HL-60 (cell line): Measurements from ENCODE around the gene ATP1B1.

Source experiments
- DNase-seq, 2 experiments: peaks; one replicate each; pipeline ENCODE4 v3.0.0-alpha.2; 2010 to 2020; ENCODE audit warnings: low read depth in 1 of 2, low spot score in 1 of 2
- H3K27ac ChIP-seq: fragments of 250-450 bp; sonication (Bioruptor Pico); replicated peaks from 2 replicates; pipeline ENCODE4 v1.5.1; 2020; ENCODE audit warnings: mild to moderate bottlenecking, moderate library complexity
- H3K27me3 ChIP-seq: fragments of 250-450 bp; sonication (Bioruptor Pico); 2 replicates; pipeline ENCODE4 v1.5.1; 2021; ENCODE audit warnings: mild to moderate bottlenecking, moderate library complexity; ENCODE audit not compliant: insufficient read depth, poor library complexity, severe bottlenecking
- H3K4me3 ChIP-seq: replicated peaks from 2 replicates; pipeline ENCODE4 v1.5.1; 2011; ENCODE audit warnings: mild to moderate bottlenecking, control low read depth, low read length; ENCODE audit not compliant: insufficient read depth
- GABPA ChIP-seq: IDR thresholded peaks from 2 replicates; pipeline ENCODE4 v1.6.1; 2012; ENCODE audit warnings: low read depth
- POLR2AphosphoS5 ChIP-seq: IDR thresholded peaks from 2 replicates; pipeline ENCODE4 v1.6.1; 2012; ENCODE audit warnings: low read depth
- SPI1 ChIP-seq: IDR thresholded peaks from 2 replicates; pipeline ENCODE4 v1.6.1; 2012; ENCODE audit warnings: low read depth, mild to moderate bottlenecking, borderline replicate concordance
- long read RNA-seq: library from polyadenylated mRNA; unstranded; transcript quantifications from one replicate; pipeline ENCODE4 v2.0.0, GENCODE V29; 2020
- TF ChIP-seq, protein P1 (sequence below): IDR thresholded peaks from 2 replicates; pipeline ENCODE4 v1.6.1; 2012; ENCODE audit warnings: low read depth; ENCODE audit not compliant: insufficient replicate concordance
- TF ChIP-seq, protein P2 (sequence below): IDR thresholded peaks from one replicate; pipeline ENCODE4 v1.5.1; 2011; ENCODE audit warnings: low read length, control low read depth, inconsistent platforms; ENCODE audit not compliant: insufficient read depth

Gene ATP1B1
- long read RNA-seq, partial matches to known transcripts: 0 of 1 reads
- long read RNA-seq, other reads (novel, unspliced or antisense): 0 of 1 reads

DNA sequence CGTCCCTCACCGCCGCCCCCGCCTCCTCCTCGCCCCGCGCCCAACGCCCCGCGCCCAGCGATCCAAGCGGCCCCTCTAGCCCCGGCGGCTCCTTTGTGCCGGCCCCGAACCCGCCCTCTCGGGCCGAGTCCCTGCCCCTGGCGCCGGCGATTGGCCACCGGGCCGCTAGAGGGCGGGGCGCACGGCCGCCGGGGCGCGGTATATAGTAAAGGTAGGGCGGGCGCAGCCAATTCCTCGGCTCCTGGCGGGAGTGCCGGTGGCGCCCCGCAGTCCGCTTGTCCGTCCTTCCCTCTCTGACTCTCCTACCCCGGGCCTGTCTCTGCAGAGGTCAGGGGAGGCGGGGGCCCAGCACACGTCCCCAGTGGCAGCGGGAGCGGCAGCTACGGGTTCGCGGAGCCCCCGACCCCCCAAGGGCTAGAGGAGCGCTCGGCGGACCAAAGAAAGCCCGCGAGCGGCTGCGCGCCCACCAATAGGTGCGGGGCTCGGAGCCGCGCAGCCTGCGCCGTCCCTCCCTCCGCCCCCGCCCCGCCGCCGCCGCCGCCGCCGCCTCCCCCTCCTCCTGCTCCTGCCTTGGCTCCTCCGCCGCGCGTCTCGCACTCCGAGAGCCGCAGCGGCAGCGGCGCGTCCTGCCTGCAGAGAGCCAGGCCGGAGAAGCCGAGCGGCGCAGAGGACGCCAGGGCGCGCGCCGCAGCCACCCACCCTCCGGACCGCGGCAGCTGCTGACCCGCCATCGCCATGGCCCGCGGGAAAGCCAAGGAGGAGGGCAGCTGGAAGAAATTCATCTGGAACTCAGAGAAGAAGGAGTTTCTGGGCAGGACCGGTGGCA lies at the start of gene ATP1B1:
Gene ATP1B1 (plus strand): TSS at position 596 of the 826 bp plus-strand sequence. CDS start 140 bp downstream, at position 736.
- TF ChIP-seq GABPA: no peak
- TF ChIP-seq, protein P1, sequence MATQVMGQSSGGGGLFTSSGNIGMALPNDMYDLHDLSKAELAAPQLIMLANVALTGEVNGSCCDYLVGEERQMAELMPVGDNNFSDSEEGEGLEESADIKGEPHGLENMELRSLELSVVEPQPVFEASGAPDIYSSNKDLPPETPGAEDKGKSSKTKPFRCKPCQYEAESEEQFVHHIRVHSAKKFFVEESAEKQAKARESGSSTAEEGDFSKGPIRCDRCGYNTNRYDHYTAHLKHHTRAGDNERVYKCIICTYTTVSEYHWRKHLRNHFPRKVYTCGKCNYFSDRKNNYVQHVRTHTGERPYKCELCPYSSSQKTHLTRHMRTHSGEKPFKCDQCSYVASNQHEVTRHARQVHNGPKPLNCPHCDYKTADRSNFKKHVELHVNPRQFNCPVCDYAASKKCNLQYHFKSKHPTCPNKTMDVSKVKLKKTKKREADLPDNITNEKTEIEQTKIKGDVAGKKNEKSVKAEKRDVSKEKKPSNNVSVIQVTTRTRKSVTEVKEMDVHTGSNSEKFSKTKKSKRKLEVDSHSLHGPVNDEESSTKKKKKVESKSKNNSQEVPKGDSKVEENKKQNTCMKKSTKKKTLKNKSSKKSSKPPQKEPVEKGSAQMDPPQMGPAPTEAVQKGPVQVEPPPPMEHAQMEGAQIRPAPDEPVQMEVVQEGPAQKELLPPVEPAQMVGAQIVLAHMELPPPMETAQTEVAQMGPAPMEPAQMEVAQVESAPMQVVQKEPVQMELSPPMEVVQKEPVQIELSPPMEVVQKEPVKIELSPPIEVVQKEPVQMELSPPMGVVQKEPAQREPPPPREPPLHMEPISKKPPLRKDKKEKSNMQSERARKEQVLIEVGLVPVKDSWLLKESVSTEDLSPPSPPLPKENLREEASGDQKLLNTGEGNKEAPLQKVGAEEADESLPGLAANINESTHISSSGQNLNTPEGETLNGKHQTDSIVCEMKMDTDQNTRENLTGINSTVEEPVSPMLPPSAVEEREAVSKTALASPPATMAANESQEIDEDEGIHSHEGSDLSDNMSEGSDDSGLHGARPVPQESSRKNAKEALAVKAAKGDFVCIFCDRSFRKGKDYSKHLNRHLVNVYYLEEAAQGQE: no peak
- TF ChIP-seq POLR2AphosphoS5: peak; percentile 46; the same call in 1 of the 2 replicates
- no peak for TF ChIP-seq SPI1
- TF ChIP-seq, protein P2, sequence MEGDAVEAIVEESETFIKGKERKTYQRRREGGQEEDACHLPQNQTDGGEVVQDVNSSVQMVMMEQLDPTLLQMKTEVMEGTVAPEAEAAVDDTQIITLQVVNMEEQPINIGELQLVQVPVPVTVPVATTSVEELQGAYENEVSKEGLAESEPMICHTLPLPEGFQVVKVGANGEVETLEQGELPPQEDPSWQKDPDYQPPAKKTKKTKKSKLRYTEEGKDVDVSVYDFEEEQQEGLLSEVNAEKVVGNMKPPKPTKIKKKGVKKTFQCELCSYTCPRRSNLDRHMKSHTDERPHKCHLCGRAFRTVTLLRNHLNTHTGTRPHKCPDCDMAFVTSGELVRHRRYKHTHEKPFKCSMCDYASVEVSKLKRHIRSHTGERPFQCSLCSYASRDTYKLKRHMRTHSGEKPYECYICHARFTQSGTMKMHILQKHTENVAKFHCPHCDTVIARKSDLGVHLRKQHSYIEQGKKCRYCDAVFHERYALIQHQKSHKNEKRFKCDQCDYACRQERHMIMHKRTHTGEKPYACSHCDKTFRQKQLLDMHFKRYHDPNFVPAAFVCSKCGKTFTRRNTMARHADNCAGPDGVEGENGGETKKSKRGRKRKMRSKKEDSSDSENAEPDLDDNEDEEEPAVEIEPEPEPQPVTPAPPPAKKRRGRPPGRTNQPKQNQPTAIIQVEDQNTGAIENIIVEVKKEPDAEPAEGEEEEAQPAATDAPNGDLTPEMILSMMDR: no peak
- DNase-seq: peak; percentile 41 to 66
- Histone ChIP-seq H3K27ac (no peak within 1 kb of the TSS), H3K4me3 (peak within 1 kb of the TSS; percentile 77), H3K27me3 (peaks cover 22% of the 10 kb centered on the region)

DNA sequence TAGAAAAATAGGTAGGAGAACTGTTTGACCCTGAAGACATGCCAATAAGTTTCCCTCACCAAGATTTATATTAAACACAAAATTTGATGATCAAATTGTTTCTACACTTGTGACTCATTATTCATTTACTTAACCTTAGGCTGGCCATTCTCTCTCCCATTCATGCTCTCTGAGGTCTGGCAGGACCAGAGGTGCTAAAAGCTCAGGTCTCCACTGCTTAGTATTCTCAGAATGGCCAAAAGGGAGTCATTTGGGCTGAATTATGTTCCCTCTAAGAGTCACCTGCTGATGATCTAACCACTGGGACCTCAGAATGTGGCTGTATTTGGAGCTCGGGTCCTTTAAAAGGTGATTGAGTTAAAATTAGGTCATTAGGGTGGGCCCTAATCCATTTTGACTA lies 47.1 kb upstream of the ATP1B1 start:
- no peak overlapping the region for H3K27ac ChIP-seq
- DNase-seq: no peak
- TF ChIP-seq, protein P1: no peak
- TF ChIP-seq GABPA (no peak), SPI1 (no peak), POLR2AphosphoS5 (no peak)
- TF ChIP-seq, protein P2: no peak
- no peaks in the 10 kb centered on the region for H3K27me3 ChIP-seq
- no peak overlapping the region for H3K4me3 ChIP-seq

DNA sequence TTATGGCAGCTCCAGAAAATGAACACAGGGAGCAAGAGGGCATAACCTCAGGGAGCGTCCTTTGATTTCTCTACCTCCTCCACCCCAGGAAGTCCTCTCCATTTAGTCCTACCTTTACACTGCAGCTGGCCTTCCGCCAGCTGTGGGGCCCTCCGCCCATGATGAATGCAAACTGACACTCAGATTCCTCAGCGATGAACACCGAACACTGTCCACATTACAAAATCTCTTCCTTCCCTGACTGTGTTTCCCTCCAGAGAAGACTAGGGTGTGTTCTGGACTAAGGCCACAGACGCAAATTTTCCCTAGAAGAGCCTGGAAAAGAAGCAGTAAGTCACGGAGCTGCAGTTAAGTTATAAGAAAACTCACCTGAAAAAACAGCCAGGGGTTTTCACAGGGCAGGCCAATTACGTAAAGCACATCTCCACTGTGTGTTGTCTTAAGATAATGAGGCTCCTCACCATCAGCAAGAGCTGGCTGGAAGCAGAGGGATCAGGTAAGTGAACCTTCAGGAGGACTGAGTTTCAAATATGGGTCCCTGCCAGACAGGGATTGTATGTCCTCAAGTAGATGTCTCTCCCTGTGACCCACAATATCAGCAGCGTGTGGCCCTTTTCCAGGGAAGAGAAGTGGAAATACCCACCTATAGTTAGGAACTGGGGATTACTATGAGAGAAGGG lies 46.3 kb upstream of the ATP1B1 start:
- TF ChIP-seq SPI1 (no peak), GABPA (no peak), POLR2AphosphoS5 (no peak)
- TF ChIP-seq, protein P1: no peak
- TF ChIP-seq, protein P2: no peak
- no peaks in the 10 kb centered on the region for H3K27me3 ChIP-seq
- H3K4me3 ChIP-seq: no peak overlapping the region
- no peak overlapping the region for H3K27ac ChIP-seq
- no peak for DNase-seq
